ENCODE results near the gene TTC33.

Gene TTC33

GRCh38 chr5:40560474-40561110 lies 195.2 kb downstream of the TTC33 start:
- H3K9me3 ChIP-seq (ENCODE audit: insufficient read depth, low read depth, low read length): no peaks in the 10 kb centered on the region
- no peaks in the 10 kb centered on the region for H3K4me1 ChIP-seq (ENCODE audit: insufficient read depth, low read length, poor library complexity, severe bottlenecking)
- no peaks in the 10 kb centered on the region for H3K27me3 ChIP-seq (ENCODE audit: insufficient read depth, low read length, poor library complexity, severe bottlenecking)
- H3K79me2 ChIP-seq (ENCODE audit: insufficient read depth, low read length): no peaks in the 10 kb centered on the region
- H3K36me3 ChIP-seq (ENCODE audit: insufficient read depth, low read length): no peaks in the 10 kb centered on the region
- no peak for TF ChIP-seq CTCF (conservative IDR thresholded peaks at IDR 0.05; ENCODE audit: low read length)
- no peak for TF ChIP-seq EZH2phosphoT487 (IDR thresholded peaks at IDR 0.05; ENCODE audit: borderline replicate concordance)
- no peak overlapping the region for H3K4me2 ChIP-seq (ENCODE audit: low read depth, low read length, poor library complexity, severe bottlenecking)
- no peaks in the 10 kb centered on the region for H3K9me2 ChIP-seq (replicated peaks; ENCODE audit: low read depth, low read length)
- no peak overlapping the region for H2AFZ ChIP-seq (ENCODE audit: low read length)
- H3K4me3 ChIP-seq (ENCODE audit: low read length, poor library complexity, severe bottlenecking): no peak overlapping the region
- H3K9ac ChIP-seq (ENCODE audit: low read depth, low read length, poor library complexity, severe bottlenecking): no peak overlapping the region
- no peaks in the 10 kb centered on the region for H3F3A ChIP-seq (ENCODE audit: low read depth)
- H4K20me1 ChIP-seq (ENCODE audit: insufficient read depth, low read length, poor library complexity, severe bottlenecking): no peaks in the 10 kb centered on the region

- H3K36me3 ChIP-seq (ENCODE audit: insufficient read depth, low read length): no peaks in the 10 kb centered on the region
- H3K9ac ChIP-seq (ENCODE audit: low read depth, low read length, poor library complexity, severe bottlenecking): no peak overlapping the region
- H3K79me2 ChIP-seq (ENCODE audit: insufficient read depth, low read length): no peaks in the 10 kb centered on the region
- no peaks in the 10 kb centered on the region for H3K9me3 ChIP-seq (ENCODE audit: insufficient read depth, low read depth, low read length)
- H3K4me2 ChIP-seq (ENCODE audit: low read depth, low read length, poor library complexity, severe bottlenecking): no peak overlapping the region
- no peaks in the 10 kb centered on the region for H3K4me1 ChIP-seq (ENCODE audit: insufficient read depth, low read length, poor library complexity, severe bottlenecking)
- no peaks in the 10 kb centered on the region for H3K27me3 ChIP-seq (ENCODE audit: insufficient read depth, low read length, poor library complexity, severe bottlenecking)
- TF ChIP-seq EZH2phosphoT487 (IDR thresholded peaks at IDR 0.05; ENCODE audit: borderline replicate concordance) (no peak), CTCF (conservative IDR thresholded peaks at IDR 0.05; ENCODE audit: low read length) (no peak)
- H2AFZ ChIP-seq (ENCODE audit: low read length): no peak overlapping the region
- no peaks in the 10 kb centered on the region for H3K9me2 ChIP-seq (replicated peaks; ENCODE audit: low read depth, low read length)
- no peak overlapping the region for H3K4me3 ChIP-seq (ENCODE audit: low read length, poor library complexity, severe bottlenecking)
- no peaks in the 10 kb centered on the region for H4K20me1 ChIP-seq (ENCODE audit: insufficient read depth, low read length, poor library complexity, severe bottlenecking)
- no peaks in the 10 kb centered on the region for H3F3A ChIP-seq (ENCODE audit: low read depth)
These were observed 196.5 kb downstream of the TTC33 start for GRCh38 chr5:40559306-40559705.

- Histone ChIP-seq H3K79me2 (ENCODE audit: insufficient read depth, low read length) (no peaks in the 10 kb centered on the region), H3K9me3 (ENCODE audit: insufficient read depth, low read depth, low read length) (no peaks in the 10 kb centered on the region), H3K4me1 (ENCODE audit: insufficient read depth, low read length, poor library complexity, severe bottlenecking) (no peaks in the 10 kb centered on the region), H3F3A (ENCODE audit: low read depth) (no peaks in the 10 kb centered on the region), H3K9ac (ENCODE audit: low read depth, low read length, poor library complexity, severe bottlenecking) (no peak overlapping the region), H2AFZ (ENCODE audit: low read length) (no peak overlapping the region), H3K9me2 (replicated peaks; ENCODE audit: low read depth, low read length) (no peaks in the 10 kb centered on the region), H3K27me3 (ENCODE audit: insufficient read depth, low read length, poor library complexity, severe bottlenecking) (no peaks in the 10 kb centered on the region), H3K4me2 (ENCODE audit: low read depth, low read length, poor library complexity, severe bottlenecking) (no peak overlapping the region), H4K20me1 (ENCODE audit: insufficient read depth, low read length, poor library complexity, severe bottlenecking) (no peaks in the 10 kb centered on the region), H3K36me3 (ENCODE audit: insufficient read depth, low read length) (no peaks in the 10 kb centered on the region), H3K4me3 (ENCODE audit: low read length, poor library complexity, severe bottlenecking) (no peak overlapping the region)
- no peak for TF ChIP-seq EZH2phosphoT487 (IDR thresholded peaks at IDR 0.05; ENCODE audit: borderline replicate concordance)
- TF ChIP-seq CTCF (conservative IDR thresholded peaks at IDR 0.05; ENCODE audit: low read length): no peak
These were observed 198.3 kb downstream of the TTC33 start for GRCh38 chr5:40557501-40557900.
